ENCODE measurements around the gene CTNNBIP1. TPM values are rescaled to one million over a fixed set of nuclear protein-coding genes. Genes with fewer than 3 reads are reported as not detected.

CTNNBIP1 gene
- polyA plus RNA-seq, 1 of the 3 experiments (the other 2 are of a cell fraction) = 57.6 TPM

- H3K27me3 ChIP-seq (ENCODE audit: insufficient read depth) = no peaks in the 10 kb centered on the region
- no peaks in the 10 kb centered on the region for H3K9me2 ChIP-seq
- no peak for DNase-seq
- no peak overlapping the region for H3K4me3 ChIP-seq (ENCODE audit: low read depth in 2 of 2, low read length in 1 of 2)
- TF ChIP-seq ZBTB33 (IDR thresholded peaks at IDR 0.05; ENCODE audit: borderline replicate concordance, low read depth) = no peak
- no peak for TF ChIP-seq JUND (IDR thresholded peaks at IDR 0.05)
- peaks cover 5% of the 10 kb centered on the region for H3F3A ChIP-seq (replicated peaks; ENCODE audit: insufficient read depth)
- no peak overlapping the region for H3K4me2 ChIP-seq
- no peak overlapping the region for H3K9ac ChIP-seq
- WGBS (ENCODE audit: low lambda C conversion rate) = 90% methylated on average over 5 of the region's 5 CpGs
- H3K9me3 ChIP-seq = no peaks in the 10 kb centered on the region
- H4K20me1 ChIP-seq (ENCODE audit: insufficient read depth) = no peaks in the 10 kb centered on the region
- H3K4me1 ChIP-seq (ENCODE audit: control insufficient read depth in 1 of 2, insufficient read depth in 2 of 2, low read depth in 1 of 2, low read length in 1 of 2) = peaks cover 4% of the 10 kb centered on the region in 2 experiments; a peak in 1 of 4 replicates
- H2AFZ ChIP-seq (ENCODE audit: low read depth) = no peak overlapping the region
- no peaks in the 10 kb centered on the region for H3K79me2 ChIP-seq (ENCODE audit: insufficient read depth)
- CTCF ChIA-PET = interaction anchor here (0.6 to 11.2 kb wide), 33 partner anchors 8 to 557 kb away, joined by 3 to 175 read pairs (median 3); partner anchors contain the start of genes CENPS, LZIC and NMNAT1
- no peak overlapping the region for H3K27ac ChIP-seq (ENCODE audit: low read depth in 2 of 2, low read length in 1 of 2)
- POLR2A ChIA-PET = no interaction called here
- peaks cover 2 to 9% of the 10 kb centered on the region in 2 experiments for H3K36me3 ChIP-seq (replicated peaks in 1 of 2; ENCODE audit: control insufficient read depth in 1 of 2, insufficient read depth in 2 of 2, low read length in 1 of 2)
Observed at GRCh38 chr1:9873992-9874391, 36.1 kb downstream of the CTNNBIP1 start.

- Histone ChIP-seq H2AFZ (ENCODE audit: low read depth) (no peak overlapping the region), H3K79me2 (ENCODE audit: insufficient read depth) (no peaks in the 10 kb centered on the region), H4K20me1 (ENCODE audit: insufficient read depth) (no peaks in the 10 kb centered on the region), H3K9me3 (no peaks in the 10 kb centered on the region), H3K9me2 (no peaks in the 10 kb centered on the region), H3K4me2 (no peak overlapping the region), H3K4me1 (ENCODE audit: control insufficient read depth in 1 of 2, insufficient read depth in 2 of 2, low read depth in 1 of 2, low read length in 1 of 2) (peaks cover 4% of the 10 kb centered on the region in 2 experiments; a peak in 1 of 4 replicates), H3K9ac (no peak overlapping the region), H3K4me3 (ENCODE audit: low read depth in 2 of 2, low read length in 1 of 2) (no peak overlapping the region), H3K27ac (ENCODE audit: low read depth in 2 of 2, low read length in 1 of 2) (no peak overlapping the region), H3K36me3 (replicated peaks in 1 of 2; ENCODE audit: control insufficient read depth in 1 of 2, insufficient read depth in 2 of 2, low read length in 1 of 2) (peaks cover 3 to 9% of the 10 kb centered on the region in 2 experiments), H3F3A (replicated peaks; ENCODE audit: insufficient read depth) (peaks cover 5% of the 10 kb centered on the region), H3K27me3 (ENCODE audit: insufficient read depth) (no peaks in the 10 kb centered on the region)
- no peak for TF ChIP-seq YY1 (IDR thresholded peaks at IDR 0.05; ENCODE audit: low read depth)
- no peak for TF ChIP-seq EZH2phosphoT487 (IDR thresholded peaks at IDR 0.05; ENCODE audit: borderline replicate concordance, low read depth)
- TF ChIP-seq USF1 (IDR thresholded peaks at IDR 0.05; ENCODE audit: borderline replicate concordance, low read depth) = no peak
- no peak for TF ChIP-seq RXRA (IDR thresholded peaks at IDR 0.05; ENCODE audit: borderline replicate concordance, low read depth)
- TF ChIP-seq ZBTB33 (IDR thresholded peaks at IDR 0.05; ENCODE audit: borderline replicate concordance, low read depth) = no peak
- TF ChIP-seq MXI1 (IDR thresholded peaks at IDR 0.05; ENCODE audit: low read depth, low read length) = no peak
- TF ChIP-seq CTCF (IDR thresholded peaks at IDR 0.05) = no peak
- no peak for TF ChIP-seq USF2 (IDR thresholded peaks at IDR 0.05; ENCODE audit: borderline replicate concordance, low read depth, low read length)
- TF ChIP-seq TCF12 (IDR thresholded peaks at IDR 0.05) = no peak
- TF ChIP-seq SIN3A (IDR thresholded peaks at IDR 0.05; ENCODE audit: borderline replicate concordance, low read depth, low read length) = no peak
- TF ChIP-seq TAF1 (IDR thresholded peaks at IDR 0.05; ENCODE audit: borderline replicate concordance, low read depth, low read length) = no peak
- no peak for TF ChIP-seq ELF1 (IDR thresholded peaks at IDR 0.05)
- TF ChIP-seq PBX3 (IDR thresholded peaks at IDR 0.05) = no peak
- no peak for TF ChIP-seq RCOR1 (IDR thresholded peaks at IDR 0.05; ENCODE audit: low read length)
- TF ChIP-seq GATA2 (CRISPR knock-in tag; IDR thresholded peaks at IDR 0.05) = no peak
- POLR2A ChIA-PET = interaction anchor here (0.5 to 0.6 kb wide), 2 partner anchors 184 to 578 kb away, joined by 4 to 6 read pairs; no protein-coding TSS in a partner anchor
- 87% methylated on average over 5 of the region's 5 CpGs for WGBS (ENCODE audit: low lambda C conversion rate)
- no peak for DNase-seq
- CTCF ChIA-PET = interaction anchor here (0.6 to 11.2 kb wide), 7 partner anchors 11 to 451 kb away, joined by 3 to 175 read pairs (median 31); partner anchors contain the start of genes LZIC and NMNAT1
Observed at GRCh38 chr1:9873385-9873784, 36.7 kb downstream of the CTNNBIP1 start.

All from SK-N-SH (cell line).